ENCODE data around the gene PCBP3. TPM values are rescaled to one million over a fixed set of nuclear protein-coding genes. Genes with fewer than 3 reads are reported as not detected.

The PCBP3 gene
- polyA plus RNA-seq, 1 donor (not counting 4 experiments of a cell fraction or from before 2014, with no cell fraction given), result 0.25 TPM

DNA sequence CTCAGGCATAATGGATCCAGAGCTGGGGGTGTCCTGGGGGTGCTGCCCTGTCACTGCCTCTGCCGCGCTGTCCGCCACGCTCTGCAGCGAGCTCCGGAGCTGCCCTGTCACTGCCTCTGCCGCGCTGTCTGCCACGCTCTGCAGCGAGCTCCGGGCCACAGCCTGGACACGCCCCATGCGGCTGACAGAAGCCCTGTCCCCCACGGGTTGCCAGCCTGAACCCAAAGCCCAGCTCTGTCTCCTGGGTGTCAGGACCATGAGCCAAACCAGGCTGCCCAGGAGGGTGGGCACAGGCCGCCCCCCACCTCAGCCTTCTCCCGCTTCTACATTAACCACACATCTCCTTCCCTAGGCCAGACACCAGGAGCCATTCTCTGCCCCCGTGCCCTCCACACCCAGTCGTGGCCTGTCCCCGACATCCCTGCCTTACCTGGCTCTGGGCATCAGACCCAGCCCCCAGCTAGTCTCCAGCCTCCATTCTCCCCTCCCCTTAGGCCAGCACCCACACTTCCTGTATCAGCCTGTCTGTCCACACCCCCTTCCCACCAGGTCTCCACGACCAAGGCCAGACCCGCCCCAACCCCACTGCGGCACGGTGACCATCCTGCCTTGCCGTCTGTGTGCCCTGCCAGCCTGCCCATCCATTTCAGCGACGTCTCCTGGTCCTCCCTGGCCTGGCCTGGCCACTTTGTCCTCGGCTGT lies 265.2 kb downstream of the PCBP3 start:
- FAIRE-seq (no peak), DNase-seq (ENCODE audit: low read depth, low spot score) (no peak)
- Histone ChIP-seq H3K79me2 (ENCODE audit: control insufficient read depth, insufficient read depth, low read length) (no peaks in the 10 kb centered on the region), H3K4me2 (ENCODE audit: control insufficient read depth, extremely low read depth, insufficient read depth, low read depth, low read length) (no peak overlapping the region), H3K4me3 (ENCODE audit: control insufficient read depth in 2 of 3, extremely low read depth in 1 of 3, insufficient read depth in 2 of 3, low read depth in 1 of 3, low read length in 3 of 3) (no peak overlapping the region), H3K9me1 (ENCODE audit: control insufficient read depth, extremely low read depth, insufficient read depth, low read length) (no peaks in the 10 kb centered on the region), H2AFZ (ENCODE audit: control insufficient read depth, low read length) (no peak overlapping the region), H3K4me1 (ENCODE audit: control insufficient read depth, extremely low read depth, insufficient read depth, low read length) (no peaks in the 10 kb centered on the region), H4K20me1 (ENCODE audit: control insufficient read depth, extremely low read depth, insufficient read depth, low read length) (no peaks in the 10 kb centered on the region), H3K27ac (ENCODE audit: control insufficient read depth, insufficient read depth, low read length) (no peak overlapping the region), H3K36me3 (ENCODE audit: control insufficient read depth in 2 of 2, extremely low read depth in 1 of 2, insufficient read depth in 2 of 2, low read length in 2 of 2) (no peaks in the 10 kb centered on the region), H3K9ac (ENCODE audit: control insufficient read depth, extremely low read depth, insufficient read depth, low read length) (no peak overlapping the region), H3K9me3 (ENCODE audit: control insufficient read depth, low read depth, low read length) (no peaks in the 10 kb centered on the region), H3K27me3 (ENCODE audit: control insufficient read depth, extremely low read depth, insufficient read depth, low read length) (peaks cover 7% of the 10 kb centered on the region)
- TF ChIP-seq EZH2 (IDR thresholded peaks at IDR 0.05; ENCODE audit: low read length), result no peak
- TF ChIP-seq, protein P1, sequence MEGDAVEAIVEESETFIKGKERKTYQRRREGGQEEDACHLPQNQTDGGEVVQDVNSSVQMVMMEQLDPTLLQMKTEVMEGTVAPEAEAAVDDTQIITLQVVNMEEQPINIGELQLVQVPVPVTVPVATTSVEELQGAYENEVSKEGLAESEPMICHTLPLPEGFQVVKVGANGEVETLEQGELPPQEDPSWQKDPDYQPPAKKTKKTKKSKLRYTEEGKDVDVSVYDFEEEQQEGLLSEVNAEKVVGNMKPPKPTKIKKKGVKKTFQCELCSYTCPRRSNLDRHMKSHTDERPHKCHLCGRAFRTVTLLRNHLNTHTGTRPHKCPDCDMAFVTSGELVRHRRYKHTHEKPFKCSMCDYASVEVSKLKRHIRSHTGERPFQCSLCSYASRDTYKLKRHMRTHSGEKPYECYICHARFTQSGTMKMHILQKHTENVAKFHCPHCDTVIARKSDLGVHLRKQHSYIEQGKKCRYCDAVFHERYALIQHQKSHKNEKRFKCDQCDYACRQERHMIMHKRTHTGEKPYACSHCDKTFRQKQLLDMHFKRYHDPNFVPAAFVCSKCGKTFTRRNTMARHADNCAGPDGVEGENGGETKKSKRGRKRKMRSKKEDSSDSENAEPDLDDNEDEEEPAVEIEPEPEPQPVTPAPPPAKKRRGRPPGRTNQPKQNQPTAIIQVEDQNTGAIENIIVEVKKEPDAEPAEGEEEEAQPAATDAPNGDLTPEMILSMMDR (optimal IDR thresholded peaks at IDR 0.05 in 1 of 3, IDR thresholded peaks at IDR 0.05 in 1 of 3, conservative IDR thresholded peaks at IDR 0.05 in 1 of 3; ENCODE audit: extremely low read depth in 1 of 3, insufficient read depth in 2 of 3, low read length in 3 of 3), result no peak
- dilution Hi-C loops (cut with MboI; ENCODE audit: extremely low pct_ligation_motif_present, low sequenced_read_pairs), result no loop called here

- DNase-seq (ENCODE audit: low read depth, low spot score) (no peak), FAIRE-seq (no peak)
- no peak overlapping the region for H3K4me3 ChIP-seq (ENCODE audit: control insufficient read depth in 2 of 3, extremely low read depth in 1 of 3, insufficient read depth in 2 of 3, low read depth in 1 of 3, low read length in 3 of 3)
- H3K27me3 ChIP-seq (ENCODE audit: control insufficient read depth, extremely low read depth, insufficient read depth, low read length), result peaks cover 7% of the 10 kb centered on the region
- H3K9me1 ChIP-seq (ENCODE audit: control insufficient read depth, extremely low read depth, insufficient read depth, low read length), result no peaks in the 10 kb centered on the region
- no peaks in the 10 kb centered on the region for H3K4me1 ChIP-seq (ENCODE audit: control insufficient read depth, extremely low read depth, insufficient read depth, low read length)
- no peaks in the 10 kb centered on the region for H3K79me2 ChIP-seq (ENCODE audit: control insufficient read depth, insufficient read depth, low read length)
- no peaks in the 10 kb centered on the region for H3K9me3 ChIP-seq (ENCODE audit: control insufficient read depth, low read depth, low read length)
- H3K27ac ChIP-seq (ENCODE audit: control insufficient read depth, insufficient read depth, low read length), result no peak overlapping the region
- no peak overlapping the region for H3K4me2 ChIP-seq (ENCODE audit: control insufficient read depth, extremely low read depth, insufficient read depth, low read depth, low read length)
- no peak overlapping the region for H3K9ac ChIP-seq (ENCODE audit: control insufficient read depth, extremely low read depth, insufficient read depth, low read length)
- TF ChIP-seq EZH2 (IDR thresholded peaks at IDR 0.05; ENCODE audit: low read length), result no peak
- TF ChIP-seq, protein P1 (optimal IDR thresholded peaks at IDR 0.05 in 1 of 3, IDR thresholded peaks at IDR 0.05 in 1 of 3, conservative IDR thresholded peaks at IDR 0.05 in 1 of 3; ENCODE audit: extremely low read depth in 1 of 3, insufficient read depth in 2 of 3, low read length in 3 of 3), result no peak
- no peak overlapping the region for H2AFZ ChIP-seq (ENCODE audit: control insufficient read depth, low read length)
- H4K20me1 ChIP-seq (ENCODE audit: control insufficient read depth, extremely low read depth, insufficient read depth, low read length), result no peaks in the 10 kb centered on the region
- no peaks in the 10 kb centered on the region for H3K36me3 ChIP-seq (ENCODE audit: control insufficient read depth in 2 of 2, extremely low read depth in 1 of 2, insufficient read depth in 2 of 2, low read length in 2 of 2)
- dilution Hi-C loops (cut with MboI; ENCODE audit: extremely low pct_ligation_motif_present, low sequenced_read_pairs), result no loop called here
Observed at GRCh38 chr21:45909238-45909988, 265.9 kb downstream of the PCBP3 start.
